Stimulated activated naive CD8-positive, alpha-beta T cell treated with anti-CD3 and anti-CD28 coated beads, Interleukin-15, Interleukin-2, amounts not matched to agents 100 U/mL and 50 U/mL, for 24 hours (primary cell): Measurements from ENCODE around the gene RAB11B.
"Not testable (repeated sequence)": the region's sequence is repeated elsewhere in the genome, so short reads cannot be mapped to it uniquely, and the experiment has no call there.

Experiments
- ATAC-seq: fragments of 150-1000 bp; cut with Tn5 transposase; one replicate; pipeline ENCODE4 v1.10.0; 2021
- DNase-seq: peaks from one replicate; pipeline ENCODE4 v3.0.0; 2021

Gene RAB11B

GRCh38 chr19:8393871-8394250 is 3.7 kb downstream of the RAB11B start:
- DNase-seq (no peak), ATAC-seq (no peak)

GRCh38 chr19:8395621-8396082 is 5.5 kb downstream of the RAB11B start:
- DNase-seq: no peak
- ATAC-seq: no peak

GRCh38 chr19:8396185-8396562 is 6.0 kb downstream of the RAB11B start:
- no peak for ATAC-seq
- DNase-seq: no peak

- ATAC-seq (peak; percentile 74), DNase-seq (peak; percentile 84)
Measured at GRCh38 chr19:8396563-8397203, 6.5 kb downstream of the RAB11B start.

- no peak for DNase-seq
- no peak for ATAC-seq
Measured at GRCh38 chr19:8397271-8397670, 7.1 kb downstream of the RAB11B start.

- DNase-seq (no peak), ATAC-seq (no peak)
Measured at GRCh38 chr19:8397746-8398310, 7.7 kb downstream of the RAB11B start.

- ATAC-seq (no peak), DNase-seq (no peak)
Measured at GRCh38 chr19:8398311-8398771, 8.2 kb downstream of the RAB11B start.

- ATAC-seq (no peak), DNase-seq (no peak)
Measured at GRCh38 chr19:8399681-8400188, 9.6 kb downstream of the RAB11B start.

GRCh38 chr19:8401981-8402411 is 11.8 kb downstream of the RAB11B start:
- no peak for ATAC-seq
- DNase-seq: no peak

GRCh38 chr19:8403098-8403819 is 13.1 kb downstream of the RAB11B start:
- no peak for ATAC-seq
- no peak for DNase-seq

GRCh38 chr19:8403820-8404109 is 13.6 kb downstream of the RAB11B start:
- no peak for DNase-seq
- no peak for ATAC-seq

- no peak for ATAC-seq
- no peak for DNase-seq
Measured at GRCh38 chr19:8404391-8405151, 14.4 kb downstream of the RAB11B start.

- DNase-seq, ATAC-seq: not testable (repeated sequence)
Measured at GRCh38 chr19:8410718-8411117, 20.6 kb downstream of the RAB11B start.

GRCh38 chr19:8412783-8413628 is 22.8 kb downstream of the RAB11B start, which contains the start of gene MARCHF2:
TSS of gene MARCHF2 (plus strand) at chr19:8413305. CDS start at chr19:8421841, 8,536 bp downstream.
- peak; percentile 96 for DNase-seq
- peak; percentile 100 for ATAC-seq

- DNase-seq: no peak
- ATAC-seq: no peak
Measured at GRCh38 chr19:8413629-8413995, 23.5 kb downstream of the RAB11B start.

- DNase-seq (no peak), ATAC-seq (no peak)
Measured at GRCh38 chr19:8416796-8417195, 26.6 kb downstream of the RAB11B start.

- DNase-seq (no peak), ATAC-seq (no peak)
Measured at GRCh38 chr19:8421484-8422461, 31.6 kb downstream of the RAB11B start.

- no peak for DNase-seq
- ATAC-seq: no peak
Measured at GRCh38 chr19:8423817-8424223, 33.7 kb downstream of the RAB11B start.

GRCh38 chr19:8425331-8425730 is 35.2 kb downstream of the RAB11B start:
- ATAC-seq: not testable (repeated sequence)

GRCh38 chr19:8426283-8426682 is 36.1 kb downstream of the RAB11B start:
- ATAC-seq (no peak), DNase-seq (no peak)

More at GRCh38 chr19:8425331-8425730, 35.2 kb downstream of the RAB11B start:
- DNase-seq: not testable (repeated sequence)
